ENCODE data around the gene RNF130.
"Not testable (repeated sequence)": the region's sequence is repeated elsewhere in the genome, so short reads cannot be mapped to it uniquely, and the experiment has no call there.

Gene RNF130

DNA sequence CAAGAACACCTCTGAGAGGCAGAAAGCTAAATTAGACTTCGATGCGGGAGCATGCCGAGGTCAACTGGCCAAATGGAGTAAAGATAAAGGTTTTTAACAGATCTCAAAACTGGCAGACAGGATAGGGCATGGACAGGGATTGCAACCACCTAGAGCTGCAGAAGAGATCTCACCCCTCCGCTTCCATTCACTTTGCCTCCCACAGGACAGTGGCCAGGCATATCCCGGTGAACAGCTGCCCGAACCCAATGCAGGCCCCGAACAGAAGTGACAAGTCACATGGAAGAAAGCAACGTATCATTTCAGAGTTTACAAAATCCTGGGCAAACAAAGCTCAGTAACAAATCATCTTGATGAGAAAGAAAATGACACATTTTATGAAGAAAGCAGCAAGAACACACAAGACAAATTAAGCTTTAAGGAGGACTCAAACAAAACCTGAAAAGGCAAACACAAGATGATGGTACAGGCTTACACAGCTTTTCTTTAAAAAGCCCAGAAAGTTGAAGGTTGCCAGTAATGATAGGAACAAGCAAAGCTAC is 18.4 kb downstream of the RNF130 start:
- no peak for DNase-seq

GRCh38 chr5:180052211-180052818 is 19.2 kb downstream of the RNF130 start:
- DNase-seq, result no peak

DNA sequence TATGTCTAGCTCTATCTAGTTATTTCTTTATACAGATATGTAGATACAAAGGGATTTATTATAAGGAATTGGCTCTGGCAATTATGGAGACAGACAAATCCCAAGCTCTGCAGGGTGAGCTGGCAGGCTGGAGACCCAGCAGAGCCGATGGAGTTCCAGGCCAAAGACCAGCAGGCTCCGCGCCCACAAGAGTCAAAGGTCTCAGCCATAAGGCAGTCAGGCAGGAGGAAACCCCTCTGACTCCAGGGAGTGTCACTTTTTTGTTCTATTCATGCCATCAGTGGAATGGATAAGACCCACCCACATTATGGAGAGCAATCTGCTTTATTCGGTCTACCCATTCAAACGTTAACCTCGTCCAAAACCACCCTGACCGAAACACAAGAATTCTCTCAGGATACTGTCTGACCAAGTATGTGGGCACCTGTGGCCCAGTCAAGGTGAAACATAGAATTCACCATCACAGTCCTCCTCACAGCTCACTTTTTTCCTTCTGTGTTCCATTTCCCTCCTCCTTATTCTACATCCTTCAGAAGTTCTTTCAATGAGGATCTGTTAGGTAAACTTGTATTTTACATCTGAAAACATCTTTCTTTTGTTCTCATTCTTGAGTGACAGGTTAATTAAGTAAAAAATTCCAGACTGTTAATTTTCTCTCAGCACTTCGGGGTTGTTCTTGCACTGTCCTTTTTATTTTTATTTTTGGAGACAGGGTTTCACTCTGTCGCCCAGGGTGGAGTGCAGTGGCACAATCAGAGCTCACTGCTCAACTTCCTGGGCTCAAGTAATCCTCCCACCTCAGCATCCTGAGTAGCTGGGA is 21.2 kb downstream of the RNF130 start:
- DNase-seq, result no peak

DNA sequence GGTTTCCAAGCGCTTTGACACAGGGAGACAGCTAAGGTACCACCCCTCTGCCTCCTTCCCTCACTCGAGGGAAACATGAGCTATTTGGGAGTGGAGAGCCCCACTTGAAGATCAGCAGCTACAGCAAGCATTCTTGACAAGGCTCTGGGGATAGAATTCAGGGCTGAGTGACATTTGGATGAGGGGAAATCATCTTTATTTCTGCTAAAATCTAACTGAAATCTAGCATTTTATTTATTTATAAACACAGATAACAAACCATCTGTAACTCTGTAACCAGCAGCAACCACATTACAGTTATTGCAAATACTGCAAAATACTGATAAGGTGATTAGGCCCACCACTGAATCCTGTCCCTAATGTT is 22.4 kb downstream of the RNF130 start:
- no peak for DNase-seq

DNA sequence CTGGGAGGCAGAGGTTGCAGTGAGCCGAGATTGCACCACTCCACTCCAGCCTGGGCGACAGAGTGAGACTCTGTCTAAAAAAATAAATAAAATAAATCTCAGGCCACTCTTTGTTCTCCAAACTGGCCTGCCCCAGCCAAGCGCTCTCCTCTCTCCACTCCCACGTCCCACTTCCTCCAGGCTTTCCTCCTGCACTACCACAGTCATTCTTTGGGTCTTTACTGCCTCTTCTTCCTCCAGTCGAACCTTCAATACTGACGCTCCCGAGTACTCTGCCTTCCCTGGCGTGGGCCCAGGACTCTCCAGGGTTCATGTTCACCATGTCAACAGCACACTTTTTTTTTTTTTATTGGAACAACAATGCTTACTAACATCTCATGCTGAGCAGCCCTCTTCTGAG is 23.9 kb downstream of the RNF130 start:
- no peak for DNase-seq

DNA sequence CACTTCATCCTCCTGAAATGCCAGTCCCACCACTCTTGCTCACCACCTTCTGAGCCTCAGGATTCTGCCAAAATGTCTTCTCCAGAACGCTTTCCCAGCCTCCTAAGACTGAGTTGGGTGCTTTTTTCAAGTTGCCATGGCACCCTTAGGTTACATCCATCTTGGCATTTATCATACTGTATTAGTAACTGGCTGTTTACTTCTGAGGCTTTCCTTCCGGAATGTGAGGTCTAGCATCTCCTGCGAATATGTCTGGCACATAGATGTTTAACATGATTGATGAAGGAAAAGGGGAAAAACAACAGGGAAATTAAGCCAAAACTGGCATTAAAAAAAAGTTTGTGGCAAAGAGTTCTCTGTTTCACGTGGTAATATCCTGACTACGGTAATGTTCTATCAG is 24.9 kb downstream of the RNF130 start:
- no peak for DNase-seq

DNA sequence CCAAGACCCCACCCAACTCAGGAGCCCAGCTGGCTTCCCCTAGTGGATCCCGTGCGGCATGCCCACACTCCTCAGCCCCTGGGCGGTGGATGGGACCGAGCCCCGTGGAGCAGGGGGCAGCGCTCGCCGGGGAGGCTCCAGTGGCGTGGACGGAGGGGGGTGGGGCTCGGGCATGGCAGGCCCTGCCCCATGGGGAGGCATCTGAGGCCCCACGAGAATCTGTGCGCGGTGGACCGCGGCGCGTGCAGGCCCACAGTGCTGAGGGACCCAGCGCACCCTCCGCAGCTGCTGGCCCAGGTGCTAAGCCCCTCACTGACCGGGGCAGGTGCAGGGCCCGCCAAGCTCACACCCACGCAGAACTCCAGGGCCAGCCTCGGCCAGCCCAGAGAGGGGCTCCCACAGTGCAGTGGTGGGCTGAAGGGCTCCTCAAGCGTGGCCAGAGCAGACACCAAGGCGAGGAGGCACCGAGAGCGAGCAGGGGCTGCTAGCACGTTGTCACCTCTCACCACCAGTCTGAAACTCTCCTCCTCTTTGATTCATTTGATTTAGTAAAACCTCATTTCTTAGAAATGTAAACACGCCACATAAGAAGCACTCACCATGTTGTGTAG is 25.6 kb downstream of the RNF130 start:
- no peak for DNase-seq

DNA sequence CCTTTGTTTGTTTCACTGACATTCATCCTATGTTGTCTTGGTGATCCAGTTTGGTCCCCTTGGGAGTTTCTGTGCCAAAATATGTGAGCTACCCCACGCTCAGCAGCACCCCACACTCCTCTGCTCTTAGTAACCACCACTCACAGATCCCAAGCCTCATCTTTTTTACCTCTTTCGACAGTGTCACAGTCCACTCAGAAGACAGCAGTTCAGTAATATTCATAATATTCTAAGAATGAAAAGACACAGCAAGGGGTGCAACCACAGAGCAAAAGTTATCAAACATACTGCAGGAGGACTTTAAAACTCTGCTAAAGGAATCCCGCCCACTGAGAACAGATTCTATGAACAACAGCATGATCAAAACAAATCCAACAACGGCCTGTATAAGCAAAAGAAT is 28.2 kb downstream of the RNF130 start:
- no peak for DNase-seq

GRCh38 chr5:180041301-180042274 is 30.0 kb downstream of the RNF130 start:
- DNase-seq, result no peak

- no peak for DNase-seq
Observed at GRCh38 chr5:180040287-180041214, 31.0 kb downstream of the RNF130 start.

DNA sequence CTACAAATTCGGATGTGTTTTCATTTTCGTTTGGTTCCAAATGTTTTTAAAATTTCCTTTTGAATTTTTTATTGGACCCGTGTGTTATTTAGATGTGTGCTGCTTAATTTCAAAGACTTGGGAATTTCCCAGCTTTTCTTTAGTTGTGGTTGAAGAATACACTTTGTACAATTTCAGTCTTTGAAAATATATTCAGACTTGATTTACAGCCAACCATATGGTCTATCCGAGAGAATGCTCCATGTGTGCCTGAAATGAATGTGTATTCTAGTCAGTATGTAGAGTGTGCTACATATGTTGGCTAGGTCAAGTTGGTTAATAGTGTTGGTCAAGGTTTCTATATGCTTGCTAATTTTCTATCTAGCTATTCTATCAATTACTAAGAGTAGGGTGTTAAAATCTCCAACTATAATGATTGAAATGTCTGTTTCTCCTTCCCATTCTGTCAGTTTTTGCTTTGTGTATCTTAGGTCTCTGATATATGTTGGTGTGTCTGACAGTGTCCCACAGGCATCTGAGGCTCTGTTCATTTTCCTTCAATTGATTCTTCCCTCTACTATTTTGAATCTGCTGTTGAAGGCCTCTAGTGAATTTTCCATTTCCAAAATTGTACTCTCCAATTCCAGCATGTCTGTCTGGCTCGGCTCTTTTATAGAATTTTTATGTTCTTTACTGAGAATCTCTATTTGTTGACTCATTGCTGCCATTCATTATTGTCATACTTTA is 36.2 kb downstream of the RNF130 start:
- no peak for DNase-seq

- DNase-seq, result no peak
Observed at GRCh38 chr5:180034564-180034963, 37.0 kb downstream of the RNF130 start.

DNA sequence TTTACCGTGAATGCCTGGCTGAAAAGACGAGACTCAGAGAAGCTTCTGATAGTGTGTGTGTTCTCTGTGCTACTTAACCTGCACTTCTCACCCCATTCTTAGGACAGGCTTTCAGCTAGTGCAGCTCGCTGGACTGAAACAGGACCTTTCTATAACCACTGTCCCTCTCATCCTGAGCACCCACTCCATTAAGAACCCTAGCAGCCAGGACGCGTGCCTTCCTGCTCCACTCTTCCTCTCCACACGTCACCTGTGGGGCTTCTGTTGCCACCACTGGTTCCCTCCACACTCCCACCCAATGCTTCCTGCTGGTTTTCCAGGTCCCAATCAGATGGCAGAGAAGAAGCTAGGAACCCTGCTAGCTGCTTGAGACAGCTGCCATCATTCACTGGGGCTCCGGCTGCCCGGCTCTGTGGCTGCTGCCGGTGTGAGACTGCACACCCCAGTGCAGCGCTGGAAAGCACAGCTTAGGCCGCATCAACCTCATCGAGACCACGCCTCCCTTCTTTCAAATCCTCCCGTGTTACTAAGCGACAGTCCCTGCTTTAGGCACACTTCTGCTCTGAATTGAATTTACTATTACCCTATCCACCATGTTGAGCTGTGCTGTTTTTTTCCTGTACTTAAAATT is 44.0 kb downstream of the RNF130 start:
- no peak for DNase-seq

DNA sequence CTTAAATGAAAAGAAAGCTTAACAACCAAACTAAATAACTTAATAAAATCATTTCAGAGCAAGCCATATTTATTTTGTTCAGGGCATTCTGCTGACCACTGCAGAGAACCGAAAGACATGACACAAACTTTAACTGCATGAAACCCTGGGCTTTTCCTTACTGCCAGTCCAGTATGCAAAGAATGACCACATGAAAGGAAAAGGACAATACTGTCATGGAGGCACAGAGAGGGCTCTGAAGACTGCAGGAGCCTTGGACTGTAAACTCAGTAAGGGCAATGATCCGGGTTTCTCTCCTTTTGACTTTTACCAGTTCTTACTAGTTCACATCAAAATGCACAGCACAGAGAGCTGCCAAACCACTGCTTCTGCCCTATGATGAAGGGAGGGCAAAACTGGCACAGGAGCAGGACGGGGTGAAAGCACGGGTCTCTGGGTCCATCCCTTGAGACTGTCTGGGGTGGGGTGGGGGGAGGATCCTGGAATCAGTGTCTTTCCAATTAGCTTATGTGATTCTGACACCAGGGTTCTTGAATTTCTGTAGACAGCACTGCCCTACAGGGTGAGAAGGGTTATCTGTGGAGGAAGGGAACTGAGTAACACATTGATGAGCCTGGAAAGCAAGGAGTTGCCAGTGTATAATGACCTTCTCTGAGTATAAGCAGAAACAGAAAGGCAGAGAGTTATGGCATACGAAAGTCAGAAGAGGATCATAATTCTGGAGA is 44.7 kb downstream of the RNF130 start:
- DNase-seq, result no peak

DNA sequence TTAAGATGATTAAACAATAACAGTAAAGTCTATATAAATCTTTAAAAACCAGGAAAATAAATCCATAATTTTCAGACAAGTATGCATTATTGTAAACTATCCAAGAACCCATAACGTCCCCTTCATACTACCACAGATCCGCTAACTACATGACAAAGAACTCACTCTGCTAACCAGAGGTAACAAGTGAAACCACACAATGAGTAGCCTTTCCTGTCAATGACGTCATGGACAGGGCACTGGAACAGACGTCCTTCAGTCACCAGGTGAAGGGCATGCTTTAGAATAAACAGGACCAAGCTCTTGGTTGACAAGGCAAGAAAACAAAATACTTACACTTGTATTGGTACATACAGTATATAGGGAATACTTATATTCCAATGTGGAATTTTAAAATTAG is 45.2 kb downstream of the RNF130 start:
- no peak for DNase-seq

- no peak for DNase-seq
Observed at GRCh38 chr5:180021900-180022299, 49.7 kb downstream of the RNF130 start.

DNA sequence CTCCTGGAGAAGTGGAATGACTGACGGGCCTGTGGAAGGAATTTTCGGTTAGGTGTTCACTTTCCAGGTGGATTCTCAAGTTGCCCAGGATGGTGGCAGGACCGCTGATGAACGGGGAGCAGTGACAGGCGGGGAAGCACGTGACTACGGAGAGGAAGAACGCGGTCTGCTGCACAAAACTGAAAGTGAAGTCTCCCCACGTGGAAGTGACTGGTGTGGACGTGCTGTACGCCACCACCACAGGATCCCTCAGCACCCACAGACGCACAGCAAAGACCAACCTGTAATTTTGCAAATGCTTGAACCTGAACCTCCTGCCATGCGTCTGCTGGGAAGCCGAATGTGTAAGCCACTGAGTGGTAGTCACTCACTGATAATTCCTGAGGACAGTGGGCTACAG is 51.4 kb downstream of the RNF130 start:
- DNase-seq, result no peak

- DNase-seq, result no peak
Observed at GRCh38 chr5:180018347-180019060, 53.1 kb downstream of the RNF130 start.

DNA sequence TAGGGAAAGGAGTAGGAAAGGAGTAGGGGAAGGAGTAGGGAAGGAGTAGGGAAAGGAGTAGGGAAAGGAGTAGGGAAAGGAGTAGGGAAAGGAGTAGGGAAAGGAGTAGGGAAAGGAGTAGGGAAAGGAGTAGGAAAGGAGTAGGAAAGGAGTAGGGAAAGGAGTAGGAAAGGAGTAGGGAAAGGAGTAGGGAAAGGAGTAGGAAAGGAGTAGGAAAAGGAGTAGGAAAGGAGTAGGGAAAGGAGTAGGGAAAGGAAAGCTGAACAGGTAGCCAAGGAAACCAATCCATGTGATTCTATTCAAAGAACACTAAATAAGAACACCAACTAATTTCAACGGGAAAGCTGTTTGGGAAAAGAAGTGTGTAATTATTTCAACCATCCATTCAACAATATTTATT is 56.0 kb downstream of the RNF130 start:
- not testable (repeated sequence) for DNase-seq

Measured in stimulated activated naive CD4-positive, alpha-beta T cell (primary cell).